Omental fat pad (tissue), 4 donors: ENCODE results near the gene GTSE1. TPM values are rescaled to one million over a fixed set of nuclear protein-coding genes. Genes with fewer than 3 reads are reported as not detected.

Source experiments
- ATAC-seq: fragments of 150-250 bp; one replicate; pipeline ENCODE4 v1.9.1; 2016; ENCODE audit warnings: mild to moderate bottlenecking, moderate library complexity; ENCODE audit not compliant: low FRiP score
- DNase-seq: peaks from one replicate; pipeline ENCODE4 v3.0.0-alpha.2; 2019; ENCODE audit warnings: low spot score
- total RNA-seq, 4 donors: library from RNA; depleted of rRNA; stranded (reverse); fragments of >200 nt; gene quantifications; one replicate each; pipeline ENCODE4 v1.1.0, GENCODE V29; 2016
- TF ChIP-seq, protein P1 (sequence below), 3 donors: fragments of 450-650 bp; IDR thresholded peaks; one replicate each; pipeline ENCODE4 v1.5.1; 2016 to 2017; ENCODE audit warnings: antibody characterized with exemption in 3 of 3, mild to moderate bottlenecking in 3 of 3, moderate library complexity in 2 of 3

Gene GTSE1
- total RNA-seq, 4 donors from 2014 or later: 1.1 to 2.5 (median 1.3) TPM; not detected in 1

GRCh38 chr22:46370584-46371291, 74.1 kb downstream of the GTSE1 start:
- DNase-seq (no peak), ATAC-seq (no peak)
- TF ChIP-seq, protein P1, sequence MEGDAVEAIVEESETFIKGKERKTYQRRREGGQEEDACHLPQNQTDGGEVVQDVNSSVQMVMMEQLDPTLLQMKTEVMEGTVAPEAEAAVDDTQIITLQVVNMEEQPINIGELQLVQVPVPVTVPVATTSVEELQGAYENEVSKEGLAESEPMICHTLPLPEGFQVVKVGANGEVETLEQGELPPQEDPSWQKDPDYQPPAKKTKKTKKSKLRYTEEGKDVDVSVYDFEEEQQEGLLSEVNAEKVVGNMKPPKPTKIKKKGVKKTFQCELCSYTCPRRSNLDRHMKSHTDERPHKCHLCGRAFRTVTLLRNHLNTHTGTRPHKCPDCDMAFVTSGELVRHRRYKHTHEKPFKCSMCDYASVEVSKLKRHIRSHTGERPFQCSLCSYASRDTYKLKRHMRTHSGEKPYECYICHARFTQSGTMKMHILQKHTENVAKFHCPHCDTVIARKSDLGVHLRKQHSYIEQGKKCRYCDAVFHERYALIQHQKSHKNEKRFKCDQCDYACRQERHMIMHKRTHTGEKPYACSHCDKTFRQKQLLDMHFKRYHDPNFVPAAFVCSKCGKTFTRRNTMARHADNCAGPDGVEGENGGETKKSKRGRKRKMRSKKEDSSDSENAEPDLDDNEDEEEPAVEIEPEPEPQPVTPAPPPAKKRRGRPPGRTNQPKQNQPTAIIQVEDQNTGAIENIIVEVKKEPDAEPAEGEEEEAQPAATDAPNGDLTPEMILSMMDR (IDR thresholded peaks at IDR 0.05): no peak

GRCh38 chr22:46371623-46372226, 75.1 kb downstream of the GTSE1 start:
- no peak for ATAC-seq
- DNase-seq: no peak
- TF ChIP-seq, protein P1 (IDR thresholded peaks at IDR 0.05): no peak

DNA sequence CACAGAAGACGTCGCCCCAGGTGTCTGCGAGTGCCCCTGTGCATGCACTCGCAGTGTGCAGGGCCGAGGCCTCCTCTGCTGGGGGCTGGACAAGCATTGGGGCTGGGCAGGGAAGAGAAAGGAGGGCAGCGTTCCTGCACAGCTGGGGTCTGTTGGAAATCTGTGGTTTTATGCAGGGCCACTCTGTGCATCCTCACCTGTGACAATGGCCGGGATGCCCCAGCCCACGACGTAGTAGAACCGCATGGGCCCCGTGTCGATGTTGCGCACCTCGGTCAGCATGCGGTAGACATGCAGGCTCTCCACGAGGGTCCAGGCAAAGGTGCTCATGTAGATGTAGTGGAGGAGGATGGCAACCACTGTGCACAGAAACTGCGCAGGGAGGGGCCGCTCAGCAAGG, 76.0 kb downstream of the GTSE1 start:
- no peak for DNase-seq
- ATAC-seq: no peak
- TF ChIP-seq, protein P1 (IDR thresholded peaks at IDR 0.05): no peak

GRCh38 chr22:46373159-46373558, 76.5 kb downstream of the GTSE1 start:
- TF ChIP-seq, protein P1 (IDR thresholded peaks at IDR 0.05): no peak
- DNase-seq (no peak), ATAC-seq (no peak)

GRCh38 chr22:46373921-46374662, 77.4 kb downstream of the GTSE1 start:
- DNase-seq (no peak), ATAC-seq (no peak)
- TF ChIP-seq, protein P1 (IDR thresholded peaks at IDR 0.05): no peak

- ATAC-seq (no peak), DNase-seq (no peak)
- TF ChIP-seq, protein P1 (IDR thresholded peaks at IDR 0.05): no peak
Observed at GRCh38 chr22:46374663-46375474, 78.2 kb downstream of the GTSE1 start.
